HFF-Myc (cell line): ENCODE results near the gene LPIN2.

ENCODE experiments used
- DNase-seq: peaks from one replicate; pipeline ENCODE4 v3.0.0-alpha.2; 2011; ENCODE audit warnings: low read depth; ENCODE audit errors: extremely low read depth
- H3K4me3 ChIP-seq: replicated peaks from 2 replicates; pipeline ENCODE4 v1.5.1; 2011; ENCODE audit warnings: low read depth, mild to moderate bottlenecking, control low read depth, low read length
- CTCF ChIP-seq: IDR thresholded peaks from 2 replicates; pipeline ENCODE4 v1.5.1; 2012; ENCODE audit warnings: mild to moderate bottlenecking, low read depth, low read length, control low read depth; ENCODE audit errors: missing control alignments

The LPIN2 gene

DNA sequence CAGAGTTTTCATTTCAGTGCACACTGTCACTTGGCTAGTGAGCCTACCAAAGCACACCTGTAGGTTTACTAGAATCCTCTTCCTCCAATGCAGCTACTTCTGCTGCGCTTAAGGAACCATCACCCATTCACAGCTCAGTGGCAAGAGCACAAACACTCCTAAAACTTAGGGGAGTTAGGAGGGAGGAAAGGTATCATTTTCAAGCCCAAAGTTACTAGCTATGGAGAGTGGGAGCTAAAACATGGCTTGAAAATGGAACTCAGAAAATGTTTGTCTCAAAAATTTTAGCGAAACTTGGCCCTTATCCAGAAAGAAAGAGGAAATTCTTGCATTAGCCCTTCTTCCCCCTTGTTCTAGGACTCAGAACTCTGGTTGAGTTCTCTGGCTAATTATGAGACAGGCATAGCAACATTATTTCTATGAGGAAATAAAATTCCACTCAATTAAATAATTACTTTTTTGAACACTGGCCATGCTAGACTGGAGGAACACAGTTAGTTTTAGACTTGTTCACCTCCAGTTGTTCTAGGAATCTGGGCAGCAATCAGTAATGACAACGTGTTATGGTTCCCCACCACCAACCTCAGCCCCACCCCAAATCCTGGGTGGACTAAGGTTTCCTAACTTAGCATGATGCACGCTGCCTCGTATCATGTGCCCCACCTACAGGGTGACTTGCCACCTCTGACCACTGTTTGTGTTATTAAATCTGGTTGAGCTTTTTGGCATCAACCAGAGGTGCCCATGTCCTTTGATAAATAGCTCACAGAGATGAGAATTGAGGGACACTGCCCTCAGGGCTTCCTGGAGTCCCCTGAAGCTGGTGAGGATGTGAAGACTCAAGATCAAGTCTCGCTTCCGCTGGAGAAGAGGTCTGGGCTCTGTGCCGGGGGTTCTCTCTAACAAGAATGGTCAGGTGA lies 32.8 kb downstream of the LPIN2 start:
- TF ChIP-seq CTCF, result no peak
- DNase-seq, result no peak
- H3K4me3 ChIP-seq, result no peak overlapping the region

- no peak for DNase-seq
- no peak overlapping the region for H3K4me3 ChIP-seq
- TF ChIP-seq CTCF, result no peak
Measured at GRCh38 chr18:2979129-2979528, 33.8 kb downstream of the LPIN2 start.

DNA sequence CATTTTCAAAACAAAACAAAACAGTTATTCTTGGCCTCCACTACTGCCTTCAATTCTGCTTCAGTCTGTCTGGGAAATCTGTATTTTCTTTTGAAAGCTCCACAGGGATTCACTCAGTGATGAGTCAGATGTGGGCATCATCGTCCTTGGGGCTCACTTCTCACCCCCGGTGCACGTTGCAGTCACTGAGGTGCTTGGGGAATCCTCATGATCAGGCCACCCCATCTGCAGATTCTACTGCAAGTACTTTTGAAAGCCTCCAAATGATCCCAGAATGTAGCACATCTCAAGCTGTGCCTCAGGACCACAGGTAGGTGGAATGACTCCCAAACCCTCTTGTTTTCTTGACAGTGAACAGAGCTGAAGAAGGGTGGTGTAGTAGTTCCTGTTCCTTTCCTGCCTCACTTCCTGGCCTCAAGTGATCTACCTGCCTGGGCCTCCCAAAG lies 34.3 kb downstream of the LPIN2 start:
- no peak for TF ChIP-seq CTCF
- DNase-seq, result no peak
- H3K4me3 ChIP-seq, result no peak overlapping the region

DNA sequence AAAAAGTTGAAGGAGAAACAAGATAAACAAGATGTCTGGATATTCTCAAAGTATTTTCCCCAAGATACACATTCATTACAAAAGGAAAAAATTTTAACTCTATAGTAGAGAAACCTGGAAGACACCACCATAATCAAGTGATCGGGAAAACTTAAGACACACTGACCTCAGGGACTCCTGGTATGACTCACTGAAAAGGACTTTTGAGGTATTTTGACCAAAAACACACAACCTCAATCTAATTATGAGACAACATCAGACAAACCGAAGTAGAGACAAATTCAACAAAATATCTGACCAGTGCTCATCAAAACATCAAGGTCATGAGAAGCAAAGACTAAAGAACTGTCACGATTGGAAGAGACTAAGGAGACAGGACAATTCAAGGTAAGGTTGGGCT lies 34.7 kb downstream of the LPIN2 start:
- no peak for TF ChIP-seq CTCF
- H3K4me3 ChIP-seq, result no peak overlapping the region
- DNase-seq, result no peak

GRCh38 chr18:2976218-2977132 lies 36.5 kb downstream of the LPIN2 start:
- TF ChIP-seq CTCF, result no peak
- DNase-seq, result no peak
- H3K4me3 ChIP-seq, result no peak overlapping the region

- DNase-seq, result no peak
- H3K4me3 ChIP-seq, result no peak overlapping the region
- TF ChIP-seq CTCF, result no peak
Measured at GRCh38 chr18:2974731-2975130, 38.2 kb downstream of the LPIN2 start.
